ENCODE results near the gene ERCC6L2. TPM values are rescaled to one million over a fixed set of nuclear protein-coding genes. Genes with fewer than 3 reads are reported as not detected.

ERCC6L2 gene
- total RNA-seq, 1 experiment from 2014 or later = 62.7 TPM

DNA sequence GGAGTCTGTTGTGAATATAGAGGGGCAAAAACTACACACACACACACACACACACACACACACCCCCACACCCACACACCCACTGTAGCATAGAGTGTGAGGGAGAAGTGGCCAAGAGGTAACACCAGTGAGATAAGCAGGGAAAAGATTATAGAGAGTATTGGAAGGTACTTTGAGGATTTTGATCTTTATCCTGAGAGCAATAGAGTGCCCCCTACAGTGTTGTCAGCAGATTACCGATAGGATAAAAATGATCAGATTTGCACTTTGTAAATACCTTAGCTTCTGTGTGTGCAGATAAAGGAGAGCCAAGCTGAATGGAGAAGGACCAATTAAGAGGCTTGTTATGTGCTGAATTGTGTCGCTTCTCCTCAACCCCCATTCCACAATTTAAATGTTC lies 32.3 kb downstream of the ERCC6L2 start:
- DNase-seq (ENCODE audit: low spot score) = no peak
- in situ Hi-C loops (cut with HindIII; ENCODE audit: low sequenced_read_pairs) = no loop called here

- in situ Hi-C loops (cut with HindIII; ENCODE audit: low sequenced_read_pairs) = no loop called here
Observed at GRCh38 chr9:95910023-95910707, 34.7 kb downstream of the ERCC6L2 start.

GRCh38 chr9:95910770-95911340 lies 35.4 kb downstream of the ERCC6L2 start:
- in situ Hi-C loops (cut with HindIII; ENCODE audit: low sequenced_read_pairs) = no loop called here

More at GRCh38 chr9:95910023-95910707, 34.7 kb downstream of the ERCC6L2 start:
- no peak for DNase-seq (ENCODE audit: low spot score)

GRCh38 chr9:95912773-95913172 lies 37.3 kb downstream of the ERCC6L2 start:
- in situ Hi-C loops (cut with HindIII; ENCODE audit: low sequenced_read_pairs) = no loop called here

More at GRCh38 chr9:95910770-95911340, 35.4 kb downstream of the ERCC6L2 start:
- no peak for DNase-seq (ENCODE audit: low spot score)

DNA sequence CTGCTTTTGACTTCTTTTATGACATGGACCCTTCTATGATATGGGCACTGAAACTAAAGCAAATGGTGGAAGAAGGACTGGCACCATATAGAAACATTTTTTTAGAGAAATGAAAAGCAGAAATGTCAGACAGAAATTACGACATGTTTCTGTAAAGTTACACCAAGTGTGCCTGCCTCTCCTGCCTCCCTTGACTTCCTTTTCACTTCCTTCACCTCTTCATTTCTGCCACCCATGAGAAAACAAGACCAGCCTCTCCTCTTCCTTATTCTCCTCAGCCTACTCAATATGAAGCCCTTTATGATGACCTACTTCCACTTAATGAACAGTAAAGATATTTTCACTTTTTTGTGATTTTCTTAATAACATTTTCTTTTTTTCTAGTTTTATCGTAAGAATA lies 44.5 kb downstream of the ERCC6L2 start:
- in situ Hi-C loops (cut with HindIII; ENCODE audit: low sequenced_read_pairs) = no loop called here

More at GRCh38 chr9:95912773-95913172, 37.3 kb downstream of the ERCC6L2 start:
- no peak for DNase-seq (ENCODE audit: low spot score)

DNA sequence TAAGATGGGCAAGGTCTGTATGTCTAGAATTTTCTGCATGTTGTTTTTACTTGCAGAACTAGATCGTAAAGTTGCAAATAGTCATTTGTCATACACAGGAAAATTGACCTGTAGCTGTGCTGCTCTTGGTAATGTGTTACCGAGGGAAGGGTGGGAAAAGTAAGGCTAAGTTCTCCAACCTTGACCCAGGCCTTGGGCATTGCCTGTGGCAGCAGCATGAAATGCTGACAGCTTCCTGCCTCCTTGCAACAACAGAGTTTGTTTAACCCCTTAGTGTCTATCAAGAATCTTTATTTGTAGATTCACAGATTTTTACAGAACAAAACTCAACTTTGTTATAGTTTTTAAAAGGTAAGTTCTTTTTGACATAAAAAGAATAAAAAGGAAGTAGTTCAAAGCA lies 48.3 kb downstream of the ERCC6L2 start:
- no peak for DNase-seq (ENCODE audit: low spot score)
- in situ Hi-C loops (cut with HindIII; ENCODE audit: low sequenced_read_pairs) = no loop called here

More for the DNA sequence above, 44.5 kb downstream of the ERCC6L2 start:
- no peak for DNase-seq (ENCODE audit: low spot score)

GRCh38 chr9:95924987-95925386 lies 49.5 kb downstream of the ERCC6L2 start:
- in situ Hi-C loops (cut with HindIII; ENCODE audit: low sequenced_read_pairs) = no loop called here
- no peak for DNase-seq (ENCODE audit: low spot score)

GRCh38 chr9:95927271-95928004 lies 51.9 kb downstream of the ERCC6L2 start:
- in situ Hi-C loops (cut with HindIII; ENCODE audit: low sequenced_read_pairs) = no loop called here
- no peak for DNase-seq (ENCODE audit: low spot score)

- DNase-seq (ENCODE audit: low spot score) = no peak
- in situ Hi-C loops (cut with HindIII; ENCODE audit: low sequenced_read_pairs) = no loop called here
Observed at GRCh38 chr9:95930277-95930676, 54.8 kb downstream of the ERCC6L2 start.

DNA sequence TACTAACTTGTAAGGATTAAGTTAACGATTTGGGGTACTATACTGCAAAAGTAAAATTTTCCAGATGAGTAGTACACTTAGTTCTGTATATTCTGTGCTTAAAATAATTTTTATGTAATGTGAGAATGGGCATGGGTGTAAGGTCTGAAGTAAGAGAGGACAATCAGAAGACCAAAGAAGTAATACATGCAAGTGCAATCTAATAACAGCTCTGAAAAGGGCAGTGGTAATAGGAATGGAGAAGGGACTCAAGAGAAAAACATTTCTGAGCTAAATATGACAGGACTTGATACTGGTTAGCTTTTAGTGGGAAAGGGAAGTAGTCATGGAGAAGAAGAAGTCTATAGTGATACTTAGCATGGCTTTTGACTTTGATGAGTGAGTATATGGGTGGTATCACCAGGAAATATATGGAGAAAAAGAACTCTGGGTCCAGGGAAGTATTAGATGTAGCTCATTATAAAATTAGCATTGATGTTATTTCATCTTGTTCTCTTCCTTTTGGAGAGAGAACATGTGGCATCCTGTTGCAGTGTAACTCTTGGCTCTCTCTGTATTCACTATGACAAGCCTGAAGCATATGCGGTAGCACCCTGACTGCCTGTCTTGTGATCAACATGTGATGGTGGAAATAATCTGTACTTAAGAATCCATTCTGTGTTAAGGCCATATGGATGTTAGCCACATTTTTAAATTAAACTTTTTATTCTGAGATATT lies 60.5 kb downstream of the ERCC6L2 start:
- DNase-seq (ENCODE audit: low spot score) = no peak
- in situ Hi-C loops (cut with HindIII; ENCODE audit: low sequenced_read_pairs) = no loop called here

- in situ Hi-C loops (cut with HindIII; ENCODE audit: low sequenced_read_pairs) = no loop called here
- DNase-seq (ENCODE audit: low spot score) = no peak
Observed at GRCh38 chr9:95936579-95937075, 61.1 kb downstream of the ERCC6L2 start.

- DNase-seq (ENCODE audit: low spot score) = no peak
- in situ Hi-C loops (cut with HindIII; ENCODE audit: low sequenced_read_pairs) = no loop called here
Observed at GRCh38 chr9:95937131-95937530, 61.6 kb downstream of the ERCC6L2 start.

DNA sequence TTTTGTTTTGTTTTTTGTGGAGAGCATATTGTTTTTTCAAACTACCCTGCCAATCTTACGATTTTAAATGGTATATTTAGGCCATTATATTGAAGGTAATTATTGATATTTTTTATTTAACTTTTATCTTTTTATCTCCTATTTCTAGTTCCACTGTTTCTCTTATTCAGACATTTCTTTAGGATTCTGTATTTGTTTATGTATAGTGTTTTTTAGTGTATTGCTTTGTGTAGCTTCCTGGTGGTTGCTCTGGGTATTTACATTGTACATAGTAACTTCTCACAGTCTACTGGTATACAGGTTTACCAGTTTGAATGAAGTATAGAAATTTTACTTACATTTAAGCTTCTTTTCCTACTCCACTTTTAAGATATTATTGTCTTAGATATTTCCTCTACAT lies 63.2 kb downstream of the ERCC6L2 start:
- in situ Hi-C loops (cut with HindIII; ENCODE audit: low sequenced_read_pairs) = no loop called here
- no peak for DNase-seq (ENCODE audit: low spot score)

DNA sequence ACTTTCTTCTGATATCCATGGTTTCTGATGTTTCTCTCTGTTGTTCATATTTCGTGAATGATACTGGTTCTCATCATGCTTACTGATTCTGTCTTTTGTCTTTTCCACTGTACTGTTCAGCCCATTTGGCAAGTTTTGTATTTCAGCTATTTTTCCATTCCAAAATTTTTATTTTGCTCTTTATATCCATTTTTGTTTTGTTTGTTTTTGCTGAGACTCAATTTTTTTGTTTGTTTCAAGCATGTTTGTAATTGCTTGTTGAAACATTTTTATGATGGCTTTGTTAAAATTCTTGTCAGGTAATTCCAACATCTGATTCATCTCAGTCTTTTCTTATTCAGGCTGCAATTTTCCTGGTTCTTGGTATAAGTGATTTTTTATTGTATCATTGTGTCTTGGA lies 64.0 kb downstream of the ERCC6L2 start:
- in situ Hi-C loops (cut with HindIII; ENCODE audit: low sequenced_read_pairs) = no loop called here
- DNase-seq (ENCODE audit: low spot score) = no peak

- no peak for DNase-seq (ENCODE audit: low spot score)
- in situ Hi-C loops (cut with HindIII; ENCODE audit: low sequenced_read_pairs) = no loop called here
Observed at GRCh38 chr9:95940265-95940664, 64.8 kb downstream of the ERCC6L2 start.

GRCh38 chr9:95942016-95942415 lies 66.5 kb downstream of the ERCC6L2 start:
- in situ Hi-C loops (cut with HindIII; ENCODE audit: low sequenced_read_pairs) = no loop called here
- peak; percentile 77 for DNase-seq (ENCODE audit: low spot score)

DNA sequence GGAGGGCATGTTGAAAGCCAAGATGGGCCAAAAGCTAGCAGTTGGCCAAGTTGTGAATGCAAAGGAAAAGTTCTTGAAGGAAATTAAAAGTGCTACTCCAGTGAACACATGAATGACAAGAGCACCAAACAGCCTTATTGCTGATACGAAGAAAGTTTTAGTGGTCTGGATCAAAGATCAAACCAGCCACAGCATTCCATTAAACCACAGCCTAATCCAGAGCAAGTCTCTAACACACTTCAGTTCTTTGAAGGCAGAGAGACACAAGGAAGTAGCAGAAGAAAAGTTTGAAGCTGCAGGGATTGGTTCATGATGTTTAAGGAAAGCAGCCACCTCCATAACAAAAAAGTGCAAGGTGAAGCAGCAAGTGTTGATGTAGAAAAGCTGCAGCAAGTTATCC lies 71.6 kb downstream of the ERCC6L2 start:
- no peak for DNase-seq (ENCODE audit: low spot score)
- in situ Hi-C loops (cut with HindIII; ENCODE audit: low sequenced_read_pairs) = no loop called here

DNA sequence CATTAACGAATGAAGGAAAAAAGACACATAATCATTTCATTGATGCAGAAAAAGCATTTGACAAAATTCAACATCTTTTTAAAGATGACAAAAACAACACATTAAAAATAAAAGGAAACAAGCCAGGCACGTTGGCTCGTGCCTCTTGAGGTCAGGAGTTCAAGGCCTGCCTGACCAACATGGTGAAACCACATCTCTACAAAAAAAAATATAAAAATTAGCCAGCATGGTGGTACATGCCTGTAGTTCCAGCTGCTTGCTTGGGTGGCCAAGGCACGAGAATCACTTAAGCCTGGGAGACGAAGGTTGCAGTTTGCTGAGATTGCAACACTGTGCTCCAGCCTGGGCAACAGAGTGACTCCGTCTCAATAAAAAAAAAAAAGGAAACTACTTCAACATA lies 77.0 kb downstream of the ERCC6L2 start:
- in situ Hi-C loops (cut with HindIII; ENCODE audit: low sequenced_read_pairs) = no loop called here
- DNase-seq (ENCODE audit: low spot score) = no peak

DNA sequence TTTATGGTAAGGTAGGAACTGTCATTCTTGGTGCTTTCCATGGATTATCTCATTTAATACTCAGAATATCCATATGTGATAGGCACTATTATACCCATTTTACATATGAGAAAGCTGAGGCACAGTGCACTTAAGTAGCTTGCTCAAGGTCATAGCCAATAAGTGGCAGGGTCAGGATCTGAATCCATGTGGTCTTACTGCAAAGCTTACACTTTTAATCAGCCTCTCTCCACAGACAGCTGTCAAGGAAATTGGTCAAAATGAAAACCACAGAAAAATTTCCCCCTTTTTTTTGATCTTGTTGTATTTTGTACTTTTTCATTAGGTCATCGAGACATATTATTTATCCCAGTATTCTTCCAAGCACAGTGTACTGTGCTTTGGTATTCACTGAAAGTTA lies 78.5 kb downstream of the ERCC6L2 start:
- no peak for DNase-seq (ENCODE audit: low spot score)
- in situ Hi-C loops (cut with HindIII; ENCODE audit: low sequenced_read_pairs) = no loop called here

- no peak for DNase-seq (ENCODE audit: low spot score)
Observed at GRCh38 chr9:95954940-95955339, 79.4 kb downstream of the ERCC6L2 start.

More at GRCh38 chr9:95954940-95955339, 79.4 kb downstream of the ERCC6L2 start:
- in situ Hi-C loops (cut with HindIII; ENCODE audit: low sequenced_read_pairs) = no loop called here
